Activated naive CD4-positive, alpha-beta T cell treated with anti-CD3 and anti-CD28 coated beads for 36 hours (primary cell): ENCODE results near the gene WBP11. TPM values are rescaled to one million over a fixed set of nuclear protein-coding genes. Genes with fewer than 3 reads are reported as not detected.

Source experiments
- CTCF ChIA-PET: fragments of 350-600 bp; sonication (Branson Sonifier 250); formaldehyde crosslinking; loops from one replicate; lab custom pipeline; 2021; ENCODE audit warnings: antibody characterized with exemption; lab: Charles Lee
- DNase-seq: peaks from one replicate; pipeline ENCODE4 v3.0.0-alpha.2; 2020
- H3K27ac Mint-ChIP-seq: one replicate; pipeline ENCODE4 v1.8.0; 2021; ENCODE audit warnings: mild to moderate bottlenecking, mixed read lengths
- H3K27me3 Mint-ChIP-seq: one replicate; pipeline ENCODE4 v1.8.0; 2021; ENCODE audit warnings: low read depth, mixed read lengths
- H3K36me3 Mint-ChIP-seq: one replicate; pipeline ENCODE4 v1.8.0; 2021; ENCODE audit warnings: low read depth, mixed read lengths
- H3K4me1 Mint-ChIP-seq: one replicate; pipeline ENCODE4 v1.8.0; 2021; ENCODE audit warnings: low read depth, mixed read lengths
- H3K4me3 Mint-ChIP-seq: one replicate; pipeline ENCODE4 v1.8.0; 2021; ENCODE audit warnings: mild to moderate bottlenecking, moderate library complexity, mixed read lengths
- H3K9me3 Mint-ChIP-seq: one replicate; pipeline ENCODE4 v1.8.0; 2021; ENCODE audit warnings: mixed read lengths
- intact Hi-C: fragments of 100-400 bp; cut with micrococcal nuclease; formaldehyde crosslinking; loops from one replicate; pipeline ENCODE4 v1.15.1; 2023
- total RNA-seq, 2 experiments: library from RNA; stranded (reverse); gene quantifications; one replicate each; pipeline ENCODE4 v1.2.3, GENCODE V29; 2021

The WBP11 gene
- total RNA-seq, result 100 to 1,000 TPM; 105 to 115 TPM

- intact Hi-C loops, result loop anchor here (1.0 kb wide), 8 partner anchors 21 to 1079 kb away; partner anchors contain the start of genes ARHGDIB, ATF7IP and STRAP
- CTCF ChIA-PET, result interaction anchor here (0.6 to 3.3 kb wide), 8 partner anchors 8 to 192 kb away, joined by 3 to 18 read pairs (median 4); a partner anchor contains a TSS
- H3K27me3 Mint-ChIP-seq, result no peaks in the 10 kb centered on the region
Observed at GRCh38 chr12:14803011-14803829, at the start of gene WBP11, which contains the start of gene C12orf60. TSS of gene WBP11 (minus strand) at chr12:14803478. CDS start at chr12:14801383, 2,095 bp downstream. TSS of gene C12orf60 (plus strand) at chr12:14803670. CDS start at chr12:14822936, 19,266 bp downstream.

GRCh38 chr12:14852880-14853279, 49.6 kb upstream of the WBP11 start:
- Mint-ChIP-seq H3K4me3 (no peak overlapping the region), H3K27ac (no peak overlapping the region), H3K27me3 (no peaks in the 10 kb centered on the region), H3K36me3 (no peaks in the 10 kb centered on the region), H3K4me1 (no peaks in the 10 kb centered on the region), H3K9me3 (peaks cover 5% of the 10 kb centered on the region)
- CTCF ChIA-PET, result interaction anchor here (1.0 to 1.1 kb wide), 2 partner anchors 143 to 157 kb away, joined by 3 to 7 read pairs; no protein-coding TSS in a partner anchor
- intact Hi-C loops, result no loop called here
- DNase-seq, result no peak

More at GRCh38 chr12:14803011-14803829, at the start of gene WBP11, which contains the start of gene C12orf60:
- H3K4me1 Mint-ChIP-seq, result peaks cover 34% of the 10 kb centered on the region
- H3K9me3 Mint-ChIP-seq, result no peaks in the 10 kb centered on the region
- H3K4me3 Mint-ChIP-seq, result no peak within 1 kb of the TSS
- H3K27ac Mint-ChIP-seq, result no peak within 1 kb of the TSS
- DNase-seq, result peak; percentile 94
- peaks cover 14% of the 10 kb centered on the region for H3K36me3 Mint-ChIP-seq

GRCh38 chr12:14850929-14851663, 47.8 kb upstream of the WBP11 start:
- CTCF ChIA-PET, result interaction anchor here (1.3 to 1.9 kb wide), 2 partner anchors 144 to 370 kb away, joined by 3 to 13 read pairs; partner anchors contain the start of gene RERG
- no peak for DNase-seq
- Mint-ChIP-seq H3K9me3 (no peaks in the 10 kb centered on the region), H3K36me3 (no peaks in the 10 kb centered on the region), H3K27me3 (no peaks in the 10 kb centered on the region), H3K27ac (no peak overlapping the region), H3K4me1 (peaks cover 3% of the 10 kb centered on the region), H3K4me3 (no peak overlapping the region)
- intact Hi-C loops, result no loop called here

GRCh38 chr12:14849661-14850060, 46.4 kb upstream of the WBP11 start:
- H3K9me3 Mint-ChIP-seq, result no peaks in the 10 kb centered on the region
- H3K4me3 Mint-ChIP-seq, result no peak overlapping the region
- H3K27me3 Mint-ChIP-seq, result no peaks in the 10 kb centered on the region
- DNase-seq, result no peak
- intact Hi-C loops, result loop anchor here (5.0 to 10.0 kb wide), 3 partner anchors 43 to 675 kb away; no protein-coding TSS in a partner anchor
- no peak overlapping the region for H3K27ac Mint-ChIP-seq
- H3K4me1 Mint-ChIP-seq, result peaks cover 9% of the 10 kb centered on the region
- CTCF ChIA-PET, result no interaction called here
- no peaks in the 10 kb centered on the region for H3K36me3 Mint-ChIP-seq

GRCh38 chr12:14846876-14847580, 43.8 kb upstream of the WBP11 start:
- Mint-ChIP-seq H3K36me3 (no peaks in the 10 kb centered on the region), H3K4me3 (no peak overlapping the region), H3K27me3 (no peaks in the 10 kb centered on the region), H3K9me3 (no peaks in the 10 kb centered on the region), H3K27ac (no peak overlapping the region), H3K4me1 (peaks cover 9% of the 10 kb centered on the region)
- CTCF ChIA-PET, result interaction anchor here (0.5 to 6.3 kb wide), 10 partner anchors 19 to 374 kb away, joined by 3 to 89 read pairs (median 4); partner anchors contain the start of gene RERG
- no peak for DNase-seq
- intact Hi-C loops, result loop anchor here (1.0 to 10.0 kb wide), 4 partner anchors 45 to 678 kb away; no protein-coding TSS in a partner anchor

GRCh38 chr12:14846042-14846587, 42.8 kb upstream of the WBP11 start:
- CTCF ChIA-PET, result interaction anchor here (0.6 to 6.3 kb wide), 22 partner anchors 9 to 375 kb away, joined by 3 to 89 read pairs (median 4); partner anchors contain the start of genes C12orf60, RERG and WBP11
- Mint-ChIP-seq H3K4me3 (no peak overlapping the region), H3K27me3 (no peaks in the 10 kb centered on the region), H3K9me3 (no peaks in the 10 kb centered on the region), H3K4me1 (peaks cover 9% of the 10 kb centered on the region), H3K36me3 (no peaks in the 10 kb centered on the region), H3K27ac (no peak overlapping the region)
- DNase-seq, result no peak
- intact Hi-C loops, result loop anchor here (5.0 to 10.0 kb wide), 3 partner anchors 46 to 679 kb away; no protein-coding TSS in a partner anchor

GRCh38 chr12:14845350-14845750, 42.1 kb upstream of the WBP11 start:
- Mint-ChIP-seq H3K4me1 (peaks cover 9% of the 10 kb centered on the region), H3K36me3 (no peaks in the 10 kb centered on the region), H3K4me3 (no peak overlapping the region), H3K27ac (no peak overlapping the region), H3K27me3 (no peaks in the 10 kb centered on the region), H3K9me3 (no peaks in the 10 kb centered on the region)
- DNase-seq, result peak; percentile 63
- intact Hi-C loops, result loop anchor here (1.0 to 10.0 kb wide), 6 partner anchors 47 to 679 kb away; partner anchors contain the start of gene RERG
- CTCF ChIA-PET, result interaction anchor here (0.6 to 6.3 kb wide), 21 partner anchors 8 to 376 kb away, joined by 3 to 89 read pairs (median 4); partner anchors contain the start of genes C12orf60, RERG and WBP11

- Mint-ChIP-seq H3K36me3 (no peaks in the 10 kb centered on the region), H3K4me3 (no peak overlapping the region), H3K27me3 (no peaks in the 10 kb centered on the region), H3K4me1 (peaks cover 9% of the 10 kb centered on the region), H3K9me3 (no peaks in the 10 kb centered on the region), H3K27ac (no peak overlapping the region)
- CTCF ChIA-PET, result interaction anchor here (1.0 to 6.3 kb wide), 5 partner anchors 12 to 375 kb away, joined by 3 to 89 read pairs (median 4); no protein-coding TSS in a partner anchor
- no peak for DNase-seq
- intact Hi-C loops, result loop anchor here (10.0 kb wide), 1 partner anchor 680 kb away; no protein-coding TSS in a partner anchor
Observed at GRCh38 chr12:14844401-14844800, 41.1 kb upstream of the WBP11 start.

- Mint-ChIP-seq H3K36me3 (no peaks in the 10 kb centered on the region), H3K9me3 (no peaks in the 10 kb centered on the region), H3K27me3 (no peaks in the 10 kb centered on the region), H3K4me1 (peaks cover 9% of the 10 kb centered on the region), H3K4me3 (no peak within 1 kb of the TSS), H3K27ac (no peak within 1 kb of the TSS)
- CTCF ChIA-PET, result interaction anchor here (0.6 to 6.3 kb wide), 5 partner anchors 11 to 376 kb away, joined by 3 to 89 read pairs (median 3); no protein-coding TSS in a partner anchor
- intact Hi-C loops, result loop anchor here (10.0 kb wide), 1 partner anchor 681 kb away; no protein-coding TSS in a partner anchor
- DNase-seq, result no peak
Observed at GRCh38 chr12:14843425-14843887, 40.2 kb upstream of the WBP11 start, which contains the start of gene ART4. TSS of gene ART4 (minus strand) at chr12:14843526. CDS start at chr12:14843113, 413 bp downstream.

GRCh38 chr12:14842315-14842714, 39.0 kb upstream of the WBP11 start:
- Mint-ChIP-seq H3K27ac (no peak overlapping the region), H3K27me3 (no peaks in the 10 kb centered on the region), H3K36me3 (no peaks in the 10 kb centered on the region), H3K4me3 (no peak overlapping the region), H3K4me1 (peaks cover 9% of the 10 kb centered on the region), H3K9me3 (no peaks in the 10 kb centered on the region)
- intact Hi-C loops, result loop anchor here (10.0 kb wide), 1 partner anchor 682 kb away; no protein-coding TSS in a partner anchor
- no peak for DNase-seq
- CTCF ChIA-PET, result no interaction called here
